HEK293 (cell line): ENCODE results near the gene MATCAP1.

Experiments
- CTCF ChIA-PET: fragments of 350-600 bp; formaldehyde crosslinking; extraction: SDS; loops from one replicate; lab custom pipeline; 2021; ENCODE audit warnings: antibody characterized with exemption; lab: Yijun Ruan, JAX
- POLR2A ChIA-PET: fragments of 300-600 bp; formaldehyde crosslinking; extraction: SDS; loops from one replicate; lab custom pipeline; 2020; ENCODE audit warnings: antibody characterized with exemption, inconsistent platforms; lab: Yijun Ruan, JAX
- H3K27ac ChIP-seq: fragments of 200-500 bp; sonication (Bioruptor generic); 2 replicates; pipeline ENCODE4 v1.5.1; 2014; ENCODE audit warnings: low read depth, low read length, control low read depth, inconsistent platforms; ENCODE audit errors: extremely low read depth
- H3K36me3 ChIP-seq, 2 experiments: fragments of 200-500 bp in 1 of 2; sonication (Bioruptor generic) in 1 of 2; 1 replicate in 1 of 2; 2 replicates in 1 of 2; pipeline ENCODE4 v1.5.1; 2014 to 2017; ENCODE audit warnings: inconsistent platforms in 2 of 2, low read length in 2 of 2; ENCODE audit not compliant: control insufficient read depth in 2 of 2, insufficient read depth in 1 of 2
- H3K4me1 ChIP-seq: fragments of 200-500 bp; sonication (Bioruptor generic); 2 replicates; pipeline ENCODE4 v1.5.1; 2014; ENCODE audit warnings: mild to moderate bottlenecking, low read length, inconsistent platforms; ENCODE audit not compliant: control insufficient read depth, insufficient read depth
- H3K4me3 ChIP-seq: 2 replicates; pipeline ENCODE4 v1.5.1; 2011; ENCODE audit warnings: low read depth, mild to moderate bottlenecking, control low read depth, low read length, moderate library complexity
- H3K9me3 ChIP-seq: fragments of 200-500 bp; sonication (Bioruptor generic); 2 replicates; pipeline ENCODE4 v1.5.1; 2014; ENCODE audit warnings: low read depth, low read length, inconsistent platforms; ENCODE audit not compliant: control insufficient read depth, insufficient read depth
- BCL11A ChIP-seq: fragments of 450-650 bp; formaldehyde crosslinking; IDR thresholded peaks from 2 replicates; pipeline ENCODE4 v1.5.1; 2016; ENCODE audit warnings: low read depth, missing biosample characterization, missing genetic modification characterization
- BCL11B ChIP-seq: fragments of 450-650 bp; formaldehyde crosslinking; IDR thresholded peaks from 2 replicates; pipeline ENCODE4 v1.5.1; 2016; ENCODE audit warnings: low read depth, missing biosample characterization, missing genetic modification characterization
- HOXA7 ChIP-seq: sonication (generic); formaldehyde crosslinking; IDR thresholded peaks from 2 replicates; pipeline ENCODE4 v1.8.1; 2022; ENCODE audit warnings: missing genetic modification reagents, borderline replicate concordance
- PRDM1 ChIP-seq: fragments of 450-650 bp; formaldehyde crosslinking; IDR thresholded peaks from 2 replicates; pipeline ENCODE4; 2016; ENCODE audit warnings: missing biosample characterization, missing genetic modification characterization
- PRDM4 ChIP-seq: fragments of 450-650 bp; formaldehyde crosslinking; IDR thresholded peaks from 2 replicates; pipeline ENCODE4 v1.5.1; 2017; ENCODE audit warnings: missing biosample characterization, missing genetic modification characterization
- RBAK ChIP-seq: fragments of 450-650 bp; formaldehyde crosslinking; IDR thresholded peaks from 2 replicates; pipeline ENCODE4 v1.5.1; 2016; ENCODE audit warnings: missing biosample characterization, missing genetic modification characterization
- ZBTB49 ChIP-seq: fragments of 450-650 bp; formaldehyde crosslinking; IDR thresholded peaks from 2 replicates; pipeline ENCODE4 v1.5.1; 2016; ENCODE audit warnings: missing biosample characterization, missing genetic modification characterization, low read depth
- ZNF10 ChIP-seq: fragments of 450-650 bp; formaldehyde crosslinking; IDR thresholded peaks from 2 replicates; pipeline ENCODE4 v1.5.1; 2017; ENCODE audit warnings: missing biosample characterization, missing genetic modification characterization
- ZNF174 ChIP-seq: fragments of 450-650 bp; formaldehyde crosslinking; IDR thresholded peaks from 2 replicates; pipeline ENCODE4 v1.5.0; 2017; ENCODE audit warnings: missing biosample characterization, mild to moderate bottlenecking, missing genetic modification characterization
- ZNF18 ChIP-seq: fragments of 450-650 bp; formaldehyde crosslinking; IDR thresholded peaks from 2 replicates; pipeline ENCODE4 v1.5.1; 2016; ENCODE audit warnings: missing biosample characterization, missing genetic modification characterization
- ZNF223 ChIP-seq: fragments of 450-650 bp; formaldehyde crosslinking; IDR thresholded peaks from 2 replicates; pipeline ENCODE4 v1.5.1; 2016; ENCODE audit warnings: missing biosample characterization, missing genetic modification characterization
- ZNF239 ChIP-seq: fragments of 450-650 bp; formaldehyde crosslinking; IDR thresholded peaks from 2 replicates; pipeline ENCODE4 v1.5.1; 2016; ENCODE audit warnings: missing biosample characterization, missing genetic modification characterization
- ZNF350 ChIP-seq: fragments of 450-650 bp; formaldehyde crosslinking; IDR thresholded peaks from 2 replicates; pipeline ENCODE4 v1.5.0; 2017; ENCODE audit warnings: missing biosample characterization, mild to moderate bottlenecking, missing genetic modification characterization
- ZNF394 ChIP-seq: fragments of 450-650 bp; formaldehyde crosslinking; IDR thresholded peaks from 2 replicates; pipeline ENCODE4 v1.5.1; 2016; ENCODE audit warnings: missing biosample characterization, missing genetic modification characterization, mild to moderate bottlenecking, moderate library complexity, borderline replicate concordance
- ZNF558 ChIP-seq: fragments of 450-650 bp; formaldehyde crosslinking; IDR thresholded peaks from 2 replicates; pipeline ENCODE4 v1.5.1; 2016; ENCODE audit warnings: missing biosample characterization, missing genetic modification characterization
- ZNF610 ChIP-seq: fragments of 450-650 bp; formaldehyde crosslinking; IDR thresholded peaks from 2 replicates; pipeline ENCODE4 v1.5.1; 2016; ENCODE audit warnings: missing biosample characterization, missing genetic modification characterization, borderline replicate concordance
- ZNF677 ChIP-seq: fragments of 450-650 bp; IDR thresholded peaks from 2 replicates; pipeline ENCODE4 v1.5.0; 2018; ENCODE audit warnings: missing biosample characterization, mild to moderate bottlenecking, missing genetic modification characterization, moderate library complexity
- ZNF76 ChIP-seq: fragments of 450-650 bp; formaldehyde crosslinking; IDR thresholded peaks from 2 replicates; pipeline ENCODE4; 2016; ENCODE audit warnings: low read depth, missing biosample characterization, missing genetic modification characterization, borderline replicate concordance
- ZNF830 ChIP-seq: fragments of 450-650 bp; IDR thresholded peaks from 2 replicates; pipeline ENCODE4 v1.5.0; 2018; ENCODE audit warnings: missing biosample characterization, missing genetic modification characterization, low read depth, mild to moderate bottlenecking, moderate library complexity
- ZNF837 ChIP-seq: fragments of 450-650 bp; formaldehyde crosslinking; IDR thresholded peaks from 2 replicates; pipeline ENCODE4 v1.5.1; 2016; ENCODE audit warnings: missing biosample characterization, missing genetic modification characterization
- ZNF843 ChIP-seq: fragments of 450-650 bp; formaldehyde crosslinking; IDR thresholded peaks from 2 replicates; pipeline ENCODE4 v1.5.1; 2016; ENCODE audit warnings: missing biosample characterization, missing genetic modification characterization
- ZSCAN30 ChIP-seq: fragments of 450-650 bp; IDR thresholded peaks from 2 replicates; pipeline ENCODE4 v1.5.1; 2018; ENCODE audit warnings: missing biosample characterization, mild to moderate bottlenecking, missing genetic modification characterization, moderate library complexity
- TF ChIP-seq, protein P1 (sequence below): fragments of 450-650 bp; formaldehyde crosslinking; IDR thresholded peaks from 2 replicates; pipeline ENCODE4 v1.5.1; 2016; ENCODE audit warnings: missing biosample characterization, missing genetic modification characterization

Gene MATCAP1

DNA sequence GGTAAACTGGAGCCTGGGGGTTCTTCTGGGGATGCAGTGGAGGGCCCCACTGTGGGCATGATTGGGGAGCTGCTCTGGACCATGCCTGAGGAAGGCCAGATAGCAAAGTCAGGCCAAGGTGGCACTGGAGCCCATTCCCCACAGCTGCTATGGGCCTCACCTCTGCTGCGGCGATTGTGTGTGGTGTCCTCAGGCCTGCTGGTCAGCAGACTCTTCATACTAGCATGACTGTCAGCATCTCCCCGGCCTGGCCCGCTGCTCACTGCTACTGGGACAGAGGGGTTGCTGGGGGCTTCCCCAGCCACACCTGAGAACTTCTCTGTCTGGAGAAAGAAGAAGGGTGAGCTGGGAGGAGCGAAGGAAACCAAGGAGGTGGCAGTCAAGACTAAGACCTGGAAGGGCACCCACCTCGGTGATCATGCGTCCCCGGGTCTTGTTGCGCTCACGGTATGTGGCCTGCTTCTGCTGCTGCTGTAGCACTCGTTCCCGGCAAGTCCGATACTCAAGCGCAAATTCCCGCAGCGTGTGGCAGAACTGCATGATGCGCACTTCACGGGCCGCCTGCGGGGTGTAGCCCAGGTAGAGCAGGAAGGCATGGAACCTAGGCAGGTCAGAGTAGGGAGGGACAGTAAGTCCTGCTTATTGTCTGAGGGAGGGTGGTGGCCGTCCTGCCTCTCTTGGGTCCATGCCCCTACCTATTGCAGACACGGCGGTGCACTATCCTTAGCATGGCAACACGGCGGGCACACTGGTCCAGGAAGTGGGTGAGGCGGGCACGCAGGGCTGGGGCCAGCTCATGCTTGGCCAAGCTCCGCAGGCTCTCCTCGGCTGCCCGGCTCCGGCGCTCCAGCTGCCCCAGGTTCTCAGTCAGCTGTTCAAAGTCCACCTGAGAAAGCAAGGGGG is 46.4 kb upstream of the MATCAP1 start (continued):
- TF ChIP-seq, protein P1, sequence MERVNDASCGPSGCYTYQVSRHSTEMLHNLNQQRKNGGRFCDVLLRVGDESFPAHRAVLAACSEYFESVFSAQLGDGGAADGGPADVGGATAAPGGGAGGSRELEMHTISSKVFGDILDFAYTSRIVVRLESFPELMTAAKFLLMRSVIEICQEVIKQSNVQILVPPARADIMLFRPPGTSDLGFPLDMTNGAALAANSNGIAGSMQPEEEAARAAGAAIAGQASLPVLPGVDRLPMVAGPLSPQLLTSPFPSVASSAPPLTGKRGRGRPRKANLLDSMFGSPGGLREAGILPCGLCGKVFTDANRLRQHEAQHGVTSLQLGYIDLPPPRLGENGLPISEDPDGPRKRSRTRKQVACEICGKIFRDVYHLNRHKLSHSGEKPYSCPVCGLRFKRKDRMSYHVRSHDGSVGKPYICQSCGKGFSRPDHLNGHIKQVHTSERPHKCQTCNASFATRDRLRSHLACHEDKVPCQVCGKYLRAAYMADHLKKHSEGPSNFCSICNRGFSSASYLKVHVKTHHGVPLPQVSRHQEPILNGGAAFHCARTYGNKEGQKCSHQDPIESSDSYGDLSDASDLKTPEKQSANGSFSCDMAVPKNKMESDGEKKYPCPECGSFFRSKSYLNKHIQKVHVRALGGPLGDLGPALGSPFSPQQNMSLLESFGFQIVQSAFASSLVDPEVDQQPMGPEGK (tag by site-specific recombination): no peak
- TF ChIP-seq ZSCAN30 (tag by site-specific recombination): no peak
- no peak for TF ChIP-seq ZNF394
- no peak for TF ChIP-seq BCL11B (tag by site-specific recombination)
- no peak for TF ChIP-seq ZNF174
- TF ChIP-seq ZNF10 (tag by site-specific recombination): no peak

GRCh38 chr16:67228905-67229304 is 45.1 kb upstream of the MATCAP1 start:
- Histone ChIP-seq H3K4me1 (no peaks in the 10 kb centered on the region), H3K9me3 (no peaks in the 10 kb centered on the region), H3K36me3 (peaks cover 4 to 53% of the 10 kb centered on the region in 2 experiments; a peak in 2 of 3 replicates), H3K4me3 (no peak overlapping the region), H3K27ac (no peak overlapping the region)
- ChIA-PET POLR2A (interaction anchor here (1.3 to 10.0 kb wide), 2 partner anchors 18 to 31 kb away, joined by 4 to 109 read pairs; partner anchors contain the start of genes FHOD1 and SLC9A5), CTCF (no interaction called here)
- TF ChIP-seq ZBTB49 (tag by site-specific recombination) (no peak), ZNF677 (tag by site-specific recombination) (no peak), PRDM1 (tag by site-specific recombination) (no peak), PRDM4 (tag by site-specific recombination) (no peak), HOXA7 (CRISPR knock-in tag) (no peak), ZNF843 (no peak)

DNA sequence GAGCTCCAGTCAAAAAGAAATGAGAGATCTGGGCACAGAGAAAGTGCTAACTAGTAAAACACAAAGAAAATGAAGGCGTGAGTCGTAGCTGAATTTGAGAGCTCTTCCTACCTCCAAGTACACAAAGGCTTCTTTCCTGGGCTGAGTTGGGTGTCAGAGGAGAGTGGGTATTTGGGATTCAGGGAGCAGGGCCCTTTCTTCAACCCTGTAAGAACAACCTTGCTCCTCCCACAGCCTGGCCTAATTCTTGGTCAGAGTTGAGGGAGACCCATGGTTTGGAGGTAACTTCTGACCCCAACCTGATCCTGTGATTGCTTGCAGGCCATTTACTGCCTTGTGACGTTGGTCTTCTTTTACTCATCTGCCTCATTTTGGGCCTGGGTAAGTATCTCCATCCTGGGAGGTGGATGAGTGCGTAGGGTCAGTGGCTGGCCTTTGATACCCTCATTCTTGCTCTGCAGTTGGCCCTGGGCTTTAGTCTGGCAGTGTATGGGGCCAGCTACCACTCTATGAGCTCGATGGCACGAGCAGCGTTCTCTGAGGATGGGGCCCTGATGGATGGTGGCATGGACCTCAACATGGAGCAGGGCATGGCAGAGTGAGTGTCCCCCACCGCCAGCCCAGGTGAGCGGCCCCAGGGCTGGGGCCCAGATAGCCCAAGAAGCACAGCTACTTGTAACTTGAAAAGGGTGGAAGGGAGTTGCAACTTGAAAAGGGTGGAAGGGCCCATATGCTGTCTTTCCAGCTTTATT is 44.4 kb upstream of the MATCAP1 start:
- Histone ChIP-seq H3K4me3 (peak overlapping the region; percentile 93), H3K36me3 (peaks cover 4 to 48% of the 10 kb centered on the region in 2 experiments; a peak in 2 of 3 replicates), H3K9me3 (no peaks in the 10 kb centered on the region), H3K4me1 (no peaks in the 10 kb centered on the region), H3K27ac (no peak overlapping the region)
- no peak for TF ChIP-seq ZNF76
- no peak for TF ChIP-seq ZNF239 (tag by site-specific recombination)
- no peak for TF ChIP-seq BCL11A (tag by site-specific recombination)
- TF ChIP-seq RBAK (tag by site-specific recombination): no peak
- no peak for TF ChIP-seq ZNF350 (tag by site-specific recombination)
- TF ChIP-seq ZNF558 (tag by site-specific recombination): no peak
- TF ChIP-seq ZNF830 (tag by site-specific recombination): no peak
- no peak for TF ChIP-seq ZNF223 (tag by site-specific recombination)
- TF ChIP-seq ZNF677 (tag by site-specific recombination): no peak
- no peak for TF ChIP-seq ZNF18 (tag by site-specific recombination)
- no peak for TF ChIP-seq ZNF610 (tag by site-specific recombination)
- TF ChIP-seq ZNF837 (tag by site-specific recombination): no peak
- ChIA-PET POLR2A (interaction anchor here (0.5 to 10.0 kb wide), 7 partner anchors 9 to 210 kb away, joined by 3 to 109 read pairs (median 6); partner anchors contain the start of genes FHOD1 and SLC9A5), CTCF (interaction anchor here (1.1 kb wide), 1 partner anchor 16 kb away, joined by 3 read pairs; no protein-coding TSS in a partner anchor)
